K562 (cell line): ENCODE data around the gene POU2F3. TPM values are rescaled to one million over a fixed set of nuclear protein-coding genes. Genes with fewer than 3 reads are reported as not detected.

Experiments used
- ATAC-seq: fragments of 200-7000 bp; cut with Tn5 transposase; 3 replicates; pipeline ENCODE4 v1.9.1; 2020; ENCODE audit warnings: moderate library complexity
- BruUV-seq: library from RNA; stranded (reverse); fragments of 400-500 nt; replicated peaks from 2 replicates; lab custom pipeline; 2021; lab: Mats Ljungman, UMichigan
- CTCF ChIA-PET: fragments of 300-600 bp; formaldehyde crosslinking; extraction: SDS; loops from one replicate; lab custom pipeline; 2021; ENCODE audit warnings: low intra/inter-chr PET ratio; lab: Yijun Ruan, JAX
- POLR2A ChIA-PET: fragments of 300-600, 350-650 bp; sonication (Branson Sonifier 250); formaldehyde crosslinking; extraction: SDS; loops from one replicate; lab custom pipeline; 2021; ENCODE audit warnings: antibody characterized with exemption, inconsistent platforms; lab: Yijun Ruan, JAX
- DNase-seq, 4 experiments: peaks; one replicate each; pipeline versions ENCODE4 v3.0.0 to v3.0.0-alpha.2; 2011 to 2018; ENCODE audit warnings: low spot score in 3 of 4, mixed read lengths in 3 of 4; ENCODE audit errors: extremely low read depth in 1 of 4
- FAIRE-seq: peaks from 2 replicates; lab custom pipeline; 2011; peaks lifted over from hg19 to GRCh38; lab: Jason Lieb, UNC
- H2AFZ ChIP-seq: 2 replicates; pipeline ENCODE4 v1.6.0; 2011; ENCODE audit warnings: low read depth, low read length, control low read depth, inconsistent platforms
- H3K27ac ChIP-seq: fragments of 200-600 bp; 3 replicates; pipeline ENCODE4 v1.8.0; 2011; ENCODE audit warnings: low read depth, mild to moderate bottlenecking, control low read depth, inconsistent platforms, low read length, moderate library complexity, mixed read lengths; ENCODE audit errors: extremely low read depth
- H3K27me3 ChIP-seq, 2 experiments: fragments of 300-600 bp in 1 of 2; 2 replicates in 1 of 2; 3 replicates in 1 of 2; pipeline versions ENCODE4 v1.6.0 to v1.8.0; 2011; ENCODE audit warnings: inconsistent platforms in 2 of 2, low read length in 2 of 2, mild to moderate bottlenecking in 1 of 2, mixed read lengths in 1 of 2, moderate library complexity in 1 of 2; ENCODE audit not compliant: control insufficient read depth in 2 of 2, insufficient read depth in 2 of 2
- H3K36me3 ChIP-seq: fragments of 300-600 bp; 3 replicates; pipeline ENCODE4 v1.8.0; 2011; ENCODE audit warnings: mild to moderate bottlenecking, low read length, inconsistent platforms; ENCODE audit not compliant: control insufficient read depth, insufficient read depth
- H3K4me1 ChIP-seq, 2 experiments: fragments of 200-600 bp in 1 of 2; replicated peaks in 1 of 2; 2 replicates in 1 of 2; 3 replicates in 1 of 2; pipeline versions ENCODE4 v1.5.1 to v1.8.0; 2011; ENCODE audit warnings: inconsistent platforms in 2 of 2, low read length in 2 of 2, mild to moderate bottlenecking in 1 of 2, mixed read lengths in 1 of 2, moderate library complexity in 1 of 2; ENCODE audit not compliant: control insufficient read depth in 2 of 2, insufficient read depth in 2 of 2
- H3K4me2 ChIP-seq: 2 replicates; pipeline ENCODE4 v1.6.1; 2011; ENCODE audit warnings: low read length, control low read depth, inconsistent platforms, mixed read lengths; ENCODE audit not compliant: insufficient read depth
- H3K4me3 ChIP-seq: fragments of 200-600 bp; sonication (generic), shearing (Covaris generic); 2 replicates; pipeline ENCODE4 v1.5.1; 2016; ENCODE audit warnings: control low read depth, inconsistent platforms
- H3K79me2 ChIP-seq: fragments of 200-600 bp; 3 replicates; pipeline ENCODE4 v1.8.0; 2011; ENCODE audit warnings: low read length, inconsistent platforms; ENCODE audit not compliant: control insufficient read depth, insufficient read depth
- H3K9ac ChIP-seq, 2 experiments: 2 replicates each; pipeline versions ENCODE4 v1.6.0 to v1.6.1; 2011; ENCODE audit warnings: low read depth in 2 of 2, low read length in 2 of 2, control low read depth in 1 of 2, inconsistent platforms in 1 of 2, mild to moderate bottlenecking in 1 of 2, mixed read lengths in 1 of 2; ENCODE audit not compliant: insufficient read depth in 1 of 2
- H3K9me1 ChIP-seq: one replicate; pipeline ENCODE4 v1.6.0; 2011; ENCODE audit warnings: inconsistent platforms, mild to moderate bottlenecking, low read length, moderate library complexity; ENCODE audit not compliant: control insufficient read depth, insufficient read depth
- H3K9me3 ChIP-seq: replicated peaks from 2 replicates; pipeline ENCODE4 v1.5.1; 2011; ENCODE audit warnings: low read depth, low read length, inconsistent platforms; ENCODE audit not compliant: control insufficient read depth, insufficient read depth
- H4K20me1 ChIP-seq: replicated peaks from 2 replicates; pipeline ENCODE4 v1.6.1; 2011; ENCODE audit warnings: low read length, inconsistent platforms, mixed read lengths; ENCODE audit not compliant: control insufficient read depth, insufficient read depth
- ATF4 ChIP-seq: fragments of 450-650 bp; formaldehyde crosslinking; IDR thresholded peaks from 2 replicates; pipeline ENCODE4 v1.4.0; 2022; ENCODE audit warnings: mild to moderate bottlenecking, moderate library complexity
- CLOCK ChIP-seq: fragments of 250-450 bp; sonication (Bioruptor Pico); IDR thresholded peaks from 2 replicates; pipeline ENCODE4 v1.4.0; 2020; ENCODE audit warnings: mild to moderate bottlenecking, moderate library complexity, borderline replicate concordance
- ERF ChIP-seq: fragments of 450-650 bp; formaldehyde crosslinking; IDR thresholded peaks from 2 replicates; pipeline ENCODE4 v1.4.0; 2020; ENCODE audit warnings: mild to moderate bottlenecking, mixed read lengths
- ESRRA ChIP-seq: fragments of 450-650 bp; IDR thresholded peaks from 2 replicates; pipeline ENCODE4 v1.6.1; 2014; ENCODE audit warnings: low read depth, mild to moderate bottlenecking, moderate library complexity, borderline replicate concordance
- HDAC3 ChIP-seq: fragments of 450-650 bp; IDR thresholded peaks from 2 replicates; pipeline ENCODE4 v1.6.1; 2018; ENCODE audit warnings: borderline replicate concordance, mild to moderate bottlenecking, moderate library complexity; ENCODE audit not compliant: partially characterized antibody
- HNRNPK ChIP-seq: fragments of 200-400 bp; formaldehyde crosslinking; IDR thresholded peaks from one replicate; pipeline ENCODE4 v1.6.1; 2018; ENCODE audit warnings: mild to moderate bottlenecking, low read depth, low read length; ENCODE audit not compliant: poor library complexity, severe bottlenecking
- LARP7 ChIP-seq: fragments of 450-650 bp; IDR thresholded peaks from 2 replicates; pipeline ENCODE4 v1.6.1; 2016
- LEF1 ChIP-seq: fragments of 450-650 bp; IDR thresholded peaks from 2 replicates; pipeline ENCODE4 v1.6.1; 2016; ENCODE audit warnings: mild to moderate bottlenecking
- MAFF ChIP-seq: IDR thresholded peaks from 2 replicates; pipeline ENCODE4 v1.6.1; 2012; ENCODE audit warnings: low read length, improper control_type of control experiment
- MAFG ChIP-seq: fragments of 450-650 bp; conservative IDR thresholded peaks from 2 replicates; pipeline ENCODE4 v1.6.1; 2016; ENCODE audit warnings: missing genetic modification characterization, missing compliant biosample characterization
- PTBP1 ChIP-seq: fragments of 200-400 bp; formaldehyde crosslinking; IDR thresholded peaks from 2 replicates; pipeline ENCODE4 v1.6.1; 2017; ENCODE audit warnings: low read depth, low read length
- RAD51 ChIP-seq: fragments of 450-650 bp; IDR thresholded peaks from 2 replicates; pipeline ENCODE4 v1.7.1; 2016; ENCODE audit warnings: low read depth, mild to moderate bottlenecking, borderline replicate concordance
- RNF2 ChIP-seq: sonication (generic); IDR thresholded peaks from 2 replicates; pipeline ENCODE4 v1.6.1; 2016
- SRF ChIP-seq, 2 experiments: fragments of 250-450, 450-650 bp in 1 of 2; sonication (Bioruptor Pico) in 1 of 2; sonication (generic) in 1 of 2; formaldehyde crosslinking; IDR thresholded peaks; 2 replicates each; pipeline versions ENCODE4 v1.5.0 to v1.5.1; 2020 to 2022; ENCODE audit warnings: mild to moderate bottlenecking in 1 of 2, missing genetic modification reagents in 1 of 2
- TFE3 ChIP-seq: fragments of 450-650 bp; formaldehyde crosslinking; IDR thresholded peaks from 2 replicates; pipeline ENCODE4 v1.4.0; 2020; ENCODE audit warnings: mild to moderate bottlenecking, mixed read lengths
- TOE1 ChIP-seq, 2 experiments: fragments of 450-650 bp in 1 of 2; sonication (generic) in 1 of 2; formaldehyde crosslinking in 1 of 2; IDR thresholded peaks; 2 replicates each; pipeline versions ENCODE4 v1.7.1 to v1.8.0; 2016 to 2022; ENCODE audit warnings: borderline replicate concordance in 2 of 2, mild to moderate bottlenecking in 2 of 2, antibody characterized with exemption in 1 of 2, inconsistent platforms in 1 of 2, low read depth in 1 of 2, missing genetic modification reagents in 1 of 2, moderate library complexity in 1 of 2
- ZFX ChIP-seq: sonication (generic); formaldehyde crosslinking; IDR thresholded peaks from 2 replicates; pipeline ENCODE4 v1.8.0; 2022; ENCODE audit warnings: mild to moderate bottlenecking, missing genetic modification reagents, moderate library complexity
- ZNF436 ChIP-seq: fragments of 250-450, 450-650 bp; sonication (Bioruptor Pico); formaldehyde crosslinking; IDR thresholded peaks from 2 replicates; pipeline ENCODE4 v1.7.0; 2020; ENCODE audit warnings: mild to moderate bottlenecking
- ZNF57 ChIP-seq: fragments of 450-650 bp; formaldehyde crosslinking; IDR thresholded peaks from 2 replicates; pipeline ENCODE4 v1.4.0; 2020; ENCODE audit warnings: mild to moderate bottlenecking, moderate library complexity
- WGBS: fragments of 100-300 bp; shearing (Covaris generic); methylation state at CpG from one replicate; pipeline ENCODE4 v1.1.6; 2016; ENCODE audit warnings: low coverage, mixed read lengths; ENCODE audit not compliant: insufficient coverage; ENCODE audit errors: missing lambda C conversion rate; 5-methylcytosine and 5-hydroxymethylcytosine counted together
- in situ Hi-C: fragments of 300-500 bp; cut with MboI; formaldehyde crosslinking; loops from 4 replicates; pipeline ENCODE4 v1.15.0; 2018; ENCODE audit warnings: inconsistent platforms, mixed read lengths
- intact Hi-C: fragments of 100-400 bp; cut with micrococcal nuclease; formaldehyde crosslinking; loops from 2 replicates; pipeline ENCODE4 v1.14.2; 2022
- polyA plus RNA-seq, 8 experiments: library from polyadenylated mRNA; depleted of rRNA in 4 of 8; stranded (reverse) in 5 of 8; unstranded in 3 of 8; fragments of >200 nt; fragmentation: Nextera tagmentation in 2 of 8; fragmentation: Illumina TruSeq in 1 of 8; extraction: Ambion mirVana in 2 of 8; extraction: Trizol in 1 of 8; gene quantifications; 2 replicates each; pipeline versions ENCODE4 v1.2.1 to v1.2.3, GENCODE V29; 2011 to 2014; ENCODE audit warnings: inconsistent platforms in 1 of 8, missing spikeins in 1 of 8
- total RNA-seq, 7 experiments: library from RNA; depleted of rRNA in 6 of 7; stranded (reverse); fragments of >200 nt in 6 of 7; fragmentation: Illumina TruSeq in 2 of 7; extraction: Trizol in 2 of 7; gene quantifications; 2 replicates each; pipeline versions ENCODE4 v1.2.1 to v1.2.3, GENCODE V29; 2011 to 2021; ENCODE audit warnings: low replicate concordance in 1 of 7

Gene POU2F3
- total and polyA plus RNA-seq, 9 of the 15 experiments (the other 6 are each of a cell fraction or from before 2014, with no cell fraction given): not detected

DNA sequence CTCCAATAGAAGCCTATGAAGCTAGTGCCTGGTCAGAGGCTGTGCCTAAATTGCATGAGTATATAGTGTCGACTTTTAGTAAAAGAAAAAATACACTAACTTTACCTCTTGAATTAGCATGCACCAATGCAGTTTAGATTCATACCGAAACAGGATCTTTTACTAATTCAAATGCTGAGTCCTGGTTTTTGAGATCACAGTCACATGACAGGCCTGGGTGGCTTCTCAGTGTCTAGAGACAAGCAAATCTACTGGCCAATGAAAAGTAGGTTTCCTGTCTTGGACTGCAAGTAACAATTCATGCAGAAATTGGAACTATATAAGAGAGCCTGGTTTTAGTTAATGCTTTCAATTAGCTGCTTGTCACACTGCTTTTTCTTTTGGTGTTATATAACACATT, 103.5 kb downstream of the POU2F3 start:
- intact Hi-C loops: no loop called here
- DNase-seq: no peak
- no peak overlapping the region for H3K4me3 ChIP-seq
- TF ChIP-seq HDAC3 (peak; percentile 24), LEF1 (0 out of 2 replicates have a peak, but pooled peaks have one; percentile 23), PTBP1 (no peak), ZFX (CRISPR knock-in tag) (no peak), TFE3 (CRISPR knock-in tag) (peak; percentile 69; the same call in 1 of the 2 replicates), MAFF (no peak), CLOCK (CRISPR knock-in tag) (no peak), ATF4 (no peak), MAFG (tag) (0 out of 2 replicates have a peak, but pooled peaks have one; percentile 18), SRF (CRISPR knock-in tag; IDR thresholded peaks at IDR 0.05) (no peak), ERF (CRISPR knock-in tag) (no peak), RAD51 (peak; percentile 68), ZNF57 (no peak), HNRNPK (no peak), ZNF436 (CRISPR knock-in tag) (no peak), ESRRA (no peak), RNF2 (no peak), LARP7 (no peak), TOE1 (IDR thresholded peaks at IDR 0.05; ENCODE audit: borderline replicate concordance) (peak; percentile 39; the same call in 1 of the 2 replicates), TOE1 (CRISPR knock-in tag; IDR thresholded peaks at IDR 0.05; ENCODE audit: borderline replicate concordance, low read depth) (no peak)

More for the DNA sequence above, 103.5 kb downstream of the POU2F3 start:
- Histone ChIP-seq H3K9ac (no peak overlapping the region), H3K27me3 (no peaks in the 10 kb centered on the region), H3K4me1 (peaks cover 7 to 42% of the 10 kb centered on the region in 2 experiments; a peak in 4 of 5 replicates), H4K20me1 (peaks cover 20% of the 10 kb centered on the region), H3K9me3 (no peaks in the 10 kb centered on the region), H3K4me2 (no peak overlapping the region), H2AFZ (no peak overlapping the region), H3K79me2 (peaks cover 98% of the 10 kb centered on the region), H3K36me3 (no peaks in the 10 kb centered on the region), H3K9me1 (no peaks in the 10 kb centered on the region), H3K27ac (no peak overlapping the region)
- WGBS: 82% methylated on average over 2 of the region's 2 CpGs
- ChIA-PET CTCF (no interaction called here), POLR2A (interaction anchor here (0.6 to 1.0 kb wide), 2 partner anchors 12 to 1258 kb away, joined by 3 read pairs; no protein-coding TSS in a partner anchor)
- no peak for ATAC-seq
- in situ Hi-C loops: no loop called here
- no peak for FAIRE-seq
- no TSS peak for BruUV-seq
